GM12878 (cell line): ENCODE measurements around the gene GP9. TPM values are rescaled to one million over a fixed set of nuclear protein-coding genes. Genes with fewer than 3 reads are reported as not detected.

Source experiments
- ATAC-seq: fragments of 200-7000 bp; cut with Tn5 transposase; 3 replicates; pipeline ENCODE4 v1.9.1; 2020; ENCODE audit warnings: mild to moderate bottlenecking, moderate library complexity
- BruUV-seq: library from RNA; stranded (reverse); fragments of 400-500 nt; replicated peaks from 2 replicates; lab custom pipeline; 2021; lab: Mats Ljungman, UMichigan
- CTCF ChIA-PET: fragments of 300-600 bp; sonication (Branson Sonifier 250); formaldehyde crosslinking; extraction: SDS; loops from one replicate; lab custom pipeline; 2021; ENCODE audit warnings: inconsistent platforms; lab: Yijun Ruan, JAX
- POLR2A ChIA-PET: fragments of 350-600 bp; formaldehyde crosslinking; extraction: SDS; loops from one replicate; lab custom pipeline; 2021; ENCODE audit warnings: inconsistent platforms; lab: Charles Lee
- RAD21 ChIA-PET: fragments of 300-600 bp; sonication (Branson Sonifier 250); formaldehyde crosslinking; loops from one replicate; lab custom pipeline; 2023; ENCODE audit warnings: antibody characterized with exemption; ENCODE audit not compliant: unreplicated experiment; lab: Charles Lee
- SMC1A ChIA-PET: fragments of 300-600 bp; sonication (Branson Sonifier 250); formaldehyde crosslinking; loops from one replicate; lab custom pipeline; 2023; ENCODE audit not compliant: unreplicated experiment, uncharacterized antibody; lab: Charles Lee
- DNase-seq: peaks from one replicate; pipeline ENCODE4 v3.0.0-alpha.2; 2011; ENCODE audit warnings: low read depth, low spot score
- FAIRE-seq: peaks from 3 replicates; lab custom pipeline; 2011; peaks lifted over from hg19 to GRCh38; lab: Jason Lieb, UNC
- H2AFZ ChIP-seq: 2 replicates; pipeline ENCODE4 v1.6.0; 2011; ENCODE audit warnings: low read depth, low read length, control low read depth; ENCODE audit not compliant: control insufficient read depth
- H3K27ac ChIP-seq: 2 replicates; pipeline ENCODE4 v1.5.1; 2011; ENCODE audit warnings: control low read depth; ENCODE audit not compliant: control insufficient read depth, insufficient read depth
- H3K27me3 ChIP-seq, 2 experiments: replicated peaks in 1 of 2; 2 replicates each; pipeline versions ENCODE4 v1.6.0 to v1.6.1; 2011; ENCODE audit warnings: low read length in 1 of 2; ENCODE audit not compliant: control insufficient read depth in 2 of 2, insufficient read depth in 2 of 2
- H3K36me3 ChIP-seq, 2 experiments: 2 replicates each; pipeline ENCODE4 v1.5.1; 2011; ENCODE audit warnings: low read length in 1 of 2; ENCODE audit not compliant: control insufficient read depth in 2 of 2, insufficient read depth in 2 of 2
- H3K4me1 ChIP-seq: 2 replicates; pipeline ENCODE4 v1.6.1; 2011; ENCODE audit warnings: mild to moderate bottlenecking, low read length, moderate library complexity, mixed read lengths; ENCODE audit not compliant: control insufficient read depth, insufficient read depth
- H3K4me2 ChIP-seq: 2 replicates; pipeline ENCODE4 v1.6.0; 2011; ENCODE audit warnings: control low read depth; ENCODE audit not compliant: control insufficient read depth, insufficient read depth
- H3K4me3 ChIP-seq: fragments of 200-600 bp; sonication (generic); 2 replicates; pipeline ENCODE4 v1.5.1; 2016
- H3K79me2 ChIP-seq: 2 replicates; pipeline ENCODE4 v1.6.0; 2011; ENCODE audit warnings: low read length; ENCODE audit not compliant: control insufficient read depth, insufficient read depth
- H3K9ac ChIP-seq: 2 replicates; pipeline ENCODE4 v1.8.0; 2011; ENCODE audit warnings: low read length, control low read depth, mixed read lengths; ENCODE audit not compliant: control insufficient read depth, insufficient read depth
- H3K9me3 ChIP-seq: replicated peaks from 3 replicates; pipeline ENCODE4 v1.5.1; 2011; ENCODE audit warnings: mild to moderate bottlenecking, low read length; ENCODE audit not compliant: control insufficient read depth, insufficient read depth
- H4K20me1 ChIP-seq: 2 replicates; pipeline ENCODE4 v1.6.0; 2011; ENCODE audit not compliant: control insufficient read depth, insufficient read depth
- KLF5 ChIP-seq: fragments of 450-650 bp; IDR thresholded peaks from 2 replicates; pipeline ENCODE4 v1.6.1; 2014; ENCODE audit warnings: mild to moderate bottlenecking; ENCODE audit not compliant: partially characterized antibody
- MEF2A ChIP-seq: IDR thresholded peaks from 2 replicates; pipeline ENCODE4 v1.6.1; 2011; ENCODE audit warnings: low read depth, mild to moderate bottlenecking, low read length, moderate library complexity; ENCODE audit not compliant: insufficient read depth
- MXI1 ChIP-seq: fragments of 150-350 bp; IDR thresholded peaks from 2 replicates; pipeline ENCODE4 v1.6.1; 2011; ENCODE audit warnings: low read depth, mild to moderate bottlenecking, inconsistent platforms, low read length, improper control_type of control experiment
- PAX5 ChIP-seq: IDR thresholded peaks from 2 replicates; pipeline ENCODE4 v1.6.1; 2011; ENCODE audit warnings: low read depth, low read length, borderline replicate concordance
- TARDBP ChIP-seq: IDR thresholded peaks from 2 replicates; pipeline ENCODE4 v1.6.1; 2016; ENCODE audit warnings: borderline replicate concordance
- ZNF207 ChIP-seq: fragments of 450-650 bp; IDR thresholded peaks from 2 replicates; pipeline ENCODE4 v1.6.1; 2014; ENCODE audit warnings: antibody characterized with exemption, mild to moderate bottlenecking, borderline replicate concordance
- ZNF24 ChIP-seq: fragments of 450-650 bp; IDR thresholded peaks from 2 replicates; pipeline ENCODE4 v1.6.1; 2017; ENCODE audit warnings: antibody characterized with exemption, mild to moderate bottlenecking
- ZZZ3 ChIP-seq: IDR thresholded peaks from 2 replicates; pipeline ENCODE4 v1.6.1; 2011; ENCODE audit warnings: low read depth; ENCODE audit not compliant: control insufficient read depth, insufficient read length
- WGBS: methylation state at CpG from one replicate; pipeline ENCODE4 v1.1.6; 2016; ENCODE audit warnings: low lambda C conversion rate; ENCODE audit not compliant: insufficient replicate concordance, insufficient coverage; ENCODE audit errors: missing lambda C conversion rate; 5-methylcytosine and 5-hydroxymethylcytosine counted together
- in situ Hi-C: fragments of 300-500 bp; cut with MboI; formaldehyde crosslinking; loops from 9 replicates; pipeline ENCODE4 v1.14.3; 2018; ENCODE audit warnings: mixed read lengths
- intact Hi-C: fragments of 100-400 bp; cut with micrococcal nuclease; formaldehyde crosslinking; loops from one replicate; pipeline ENCODE4 v1.14.2; 2022; ENCODE audit not compliant: unreplicated experiment
- polyA plus RNA-seq, 11 experiments: library from polyadenylated mRNA; depleted of rRNA in 4 of 11; unstranded in 6 of 11; stranded (reverse) in 5 of 11; fragments of >200 nt; fragmentation: Nextera tagmentation in 4 of 11; fragmentation: Illumina TruSeq in 1 of 11; extraction: Ambion mirVana in 4 of 11; extraction: Trizol in 1 of 11; gene quantifications; 1 replicate in 1 of 11; 2 replicates in 10 of 11; pipeline versions ENCODE4 v1.2.1 to v1.2.3, GENCODE V29; 2011 to 2016; ENCODE audit warnings: inconsistent platforms in 2 of 11, missing spikeins in 2 of 11, low read depth in 1 of 11
- total RNA-seq, 4 experiments: library from RNA; depleted of rRNA in 3 of 4; stranded (reverse); fragments of >200 nt in 3 of 4; fragmentation: Illumina TruSeq in 1 of 4; extraction: Trizol in 1 of 4; gene quantifications; 2 replicates each; pipeline versions ENCODE4 v1.2.1 to v1.2.3, GENCODE V29; 2013 to 2021
- TF ChIP-seq, protein P1 (sequence below): fragments of 450-650 bp; IDR thresholded peaks from 2 replicates; pipeline ENCODE4 v1.6.1; 2017; ENCODE audit warnings: borderline replicate concordance
- TF ChIP-seq, protein P2 (sequence below), 3 experiments: IDR thresholded peaks in 2 of 3; conservative IDR thresholded peaks in 1 of 3; 2 replicates each; pipeline ENCODE4 v1.5.1; 2011; ENCODE audit warnings: low read depth in 3 of 3, low read length in 3 of 3, mild to moderate bottlenecking in 3 of 3, control low read depth in 2 of 3, moderate library complexity in 2 of 3, inconsistent platforms in 1 of 3, mixed read lengths in 1 of 3; ENCODE audit not compliant: control insufficient read depth in 2 of 3, insufficient read depth in 1 of 3; ENCODE audit errors: extremely low read depth in 1 of 3
- TF ChIP-seq, protein P3 (sequence below): IDR thresholded peaks from 2 replicates; pipeline ENCODE4 v1.6.1; 2011; ENCODE audit warnings: mild to moderate bottlenecking, low read depth, low read length, moderate library complexity; ENCODE audit not compliant: insufficient replicate concordance

GP9 gene
- total and polyA plus RNA-seq, 10 of the 15 experiments (the other 5 are each of a cell fraction or from before 2014, with no cell fraction given) = 0.15 TPM; not detected in 9

DNA sequence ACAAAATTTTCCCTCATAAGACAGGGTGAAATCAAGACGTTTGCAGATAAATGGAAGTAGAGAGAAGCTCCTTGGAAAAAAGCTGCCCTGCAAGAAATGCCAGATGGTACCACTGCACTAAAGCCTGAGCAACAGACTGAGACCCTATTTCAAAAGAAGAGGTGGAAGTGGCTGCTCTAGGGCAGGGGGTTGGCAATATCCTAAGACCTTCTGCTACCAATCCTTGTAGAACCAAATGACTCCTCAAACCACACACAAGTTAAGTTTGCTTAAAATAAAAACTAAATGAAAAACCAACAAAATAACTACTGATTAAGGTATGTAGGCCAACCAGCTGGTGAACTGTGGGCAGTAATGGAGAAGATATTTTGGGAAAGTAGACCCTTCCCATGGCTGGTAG is 39.7 kb downstream of the GP9 start:
- in situ Hi-C loops (no loop called here), intact Hi-C loops (no loop called here)
- ChIA-PET POLR2A (no interaction called here), CTCF (interaction anchor here (0.6 to 2.7 kb wide), 5 partner anchors 46 to 239 kb away, joined by 3 to 9 read pairs (median 3); a partner anchor contains a TSS), SMC1A (interaction anchor here (1.3 to 1.4 kb wide), 2 partner anchors 18 to 20 kb away, joined by 3 read pairs; no protein-coding TSS in a partner anchor), RAD21 (no interaction called here)
- Histone ChIP-seq H3K4me3 (no peak overlapping the region), H3K27me3 (no peaks in the 10 kb centered on the region), H3K27ac (no peak overlapping the region), H3K4me1 (no peaks in the 10 kb centered on the region), H2AFZ (no peak overlapping the region), H3K36me3 (no peaks in the 10 kb centered on the region), H3K9me3 (no peaks in the 10 kb centered on the region), H3K79me2 (no peaks in the 10 kb centered on the region), H3K4me2 (no peak overlapping the region)
- 94% methylated on average over 1 of the region's 1 CpG for WGBS
- ATAC-seq (no peak), FAIRE-seq (no peak)
- no peak for TF ChIP-seq ZZZ3
- TF ChIP-seq, protein P1, sequence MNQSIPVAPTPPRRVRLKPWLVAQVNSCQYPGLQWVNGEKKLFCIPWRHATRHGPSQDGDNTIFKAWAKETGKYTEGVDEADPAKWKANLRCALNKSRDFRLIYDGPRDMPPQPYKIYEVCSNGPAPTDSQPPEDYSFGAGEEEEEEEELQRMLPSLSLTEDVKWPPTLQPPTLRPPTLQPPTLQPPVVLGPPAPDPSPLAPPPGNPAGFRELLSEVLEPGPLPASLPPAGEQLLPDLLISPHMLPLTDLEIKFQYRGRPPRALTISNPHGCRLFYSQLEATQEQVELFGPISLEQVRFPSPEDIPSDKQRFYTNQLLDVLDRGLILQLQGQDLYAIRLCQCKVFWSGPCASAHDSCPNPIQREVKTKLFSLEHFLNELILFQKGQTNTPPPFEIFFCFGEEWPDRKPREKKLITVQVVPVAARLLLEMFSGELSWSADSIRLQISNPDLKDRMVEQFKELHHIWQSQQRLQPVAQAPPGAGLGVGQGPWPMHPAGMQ = no peak
- TF ChIP-seq, protein P2, sequence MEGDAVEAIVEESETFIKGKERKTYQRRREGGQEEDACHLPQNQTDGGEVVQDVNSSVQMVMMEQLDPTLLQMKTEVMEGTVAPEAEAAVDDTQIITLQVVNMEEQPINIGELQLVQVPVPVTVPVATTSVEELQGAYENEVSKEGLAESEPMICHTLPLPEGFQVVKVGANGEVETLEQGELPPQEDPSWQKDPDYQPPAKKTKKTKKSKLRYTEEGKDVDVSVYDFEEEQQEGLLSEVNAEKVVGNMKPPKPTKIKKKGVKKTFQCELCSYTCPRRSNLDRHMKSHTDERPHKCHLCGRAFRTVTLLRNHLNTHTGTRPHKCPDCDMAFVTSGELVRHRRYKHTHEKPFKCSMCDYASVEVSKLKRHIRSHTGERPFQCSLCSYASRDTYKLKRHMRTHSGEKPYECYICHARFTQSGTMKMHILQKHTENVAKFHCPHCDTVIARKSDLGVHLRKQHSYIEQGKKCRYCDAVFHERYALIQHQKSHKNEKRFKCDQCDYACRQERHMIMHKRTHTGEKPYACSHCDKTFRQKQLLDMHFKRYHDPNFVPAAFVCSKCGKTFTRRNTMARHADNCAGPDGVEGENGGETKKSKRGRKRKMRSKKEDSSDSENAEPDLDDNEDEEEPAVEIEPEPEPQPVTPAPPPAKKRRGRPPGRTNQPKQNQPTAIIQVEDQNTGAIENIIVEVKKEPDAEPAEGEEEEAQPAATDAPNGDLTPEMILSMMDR (IDR thresholded peaks at IDR 0.05 in 2 of 3, conservative IDR thresholded peaks at IDR 0.05 in 1 of 3; ENCODE audit: control insufficient read depth in 2 of 3, extremely low read depth in 1 of 3, insufficient read depth in 1 of 3, low read depth in 3 of 3, low read length in 3 of 3) = no peak
- TF ChIP-seq ZNF207 = no peak
- TF ChIP-seq TARDBP = no peak
- TF ChIP-seq MEF2A = no peak
- no peak for TF ChIP-seq PAX5
- no peak for TF ChIP-seq KLF5
- no peak for TF ChIP-seq ZNF24
- TF ChIP-seq, protein P3, sequence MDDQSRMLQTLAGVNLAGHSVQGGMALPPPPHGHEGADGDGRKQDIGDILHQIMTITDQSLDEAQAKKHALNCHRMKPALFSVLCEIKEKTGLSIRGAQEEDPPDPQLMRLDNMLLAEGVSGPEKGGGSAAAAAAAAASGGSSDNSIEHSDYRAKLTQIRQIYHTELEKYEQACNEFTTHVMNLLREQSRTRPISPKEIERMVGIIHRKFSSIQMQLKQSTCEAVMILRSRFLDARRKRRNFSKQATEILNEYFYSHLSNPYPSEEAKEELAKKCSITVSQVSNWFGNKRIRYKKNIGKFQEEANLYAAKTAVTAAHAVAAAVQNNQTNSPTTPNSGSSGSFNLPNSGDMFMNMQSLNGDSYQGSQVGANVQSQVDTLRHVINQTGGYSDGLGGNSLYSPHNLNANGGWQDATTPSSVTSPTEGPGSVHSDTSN = no peak
- TF ChIP-seq MXI1 = no peak
- TF ChIP-seq, all 136 proteins: peak for 0
- DNase-seq = no peak
- Histone ChIP-seq H4K20me1 (no peaks in the 10 kb centered on the region; the same call in 1 of the 2 replicates), H3K9ac (no peak overlapping the region)
- no TSS peak for BruUV-seq
